ENCODE results near the gene FDX1. TPM values are rescaled to one million over a fixed set of nuclear protein-coding genes. Genes with fewer than 3 reads are reported as not detected.
A peak's percentile ranks its signal among the peaks of the same experiment; 100 is the strongest.

Gene FDX1
- total RNA-seq, 1 experiment from 2014 or later: 14.5 TPM

GRCh38 chr11:110475671-110476070 is 45.9 kb downstream of the FDX1 start:
- no peak for ATAC-seq
- H3K36me3 ChIP-seq (ENCODE audit: control insufficient read depth in 1 of 2, insufficient read depth in 2 of 2, low read length in 2 of 2): no peaks in the 10 kb centered on the region
- no peak for DNase-seq (ENCODE audit: low read depth, low spot score)
- TF ChIP-seq ATF3 (IDR thresholded peaks at IDR 0.05) (no peak), SIN3A (IDR thresholded peaks at IDR 0.05; ENCODE audit: low read depth) (no peak), SRF (IDR thresholded peaks at IDR 0.05; ENCODE audit: low read depth) (no peak), REST (IDR thresholded peaks at IDR 0.05; ENCODE audit: low read depth) (no peak), ZFX (IDR thresholded peaks at IDR 0.05) (no peak), CBX3 (IDR thresholded peaks at IDR 0.05; ENCODE audit: low read depth) (no peak)
- no peaks in the 10 kb centered on the region for H3K9me2 ChIP-seq (ENCODE audit: insufficient read depth)
- H3K4me3 ChIP-seq (replicated peaks in 1 of 2; ENCODE audit: low read depth in 1 of 2, low read length in 2 of 2): no peak overlapping the region
- POLR2A ChIA-PET: no interaction called here
- intact Hi-C loops (cut with micrococcal nuclease): loop anchor here (10.0 kb wide), 1 partner anchor 949 kb away; no protein-coding TSS in a partner anchor
- no peak overlapping the region for H3K9ac ChIP-seq (ENCODE audit: low read length)
- no peak overlapping the region for H3K27ac ChIP-seq (ENCODE audit: low read depth, low read length)
- no peaks in the 10 kb centered on the region for H3K9me3 ChIP-seq (ENCODE audit: control insufficient read depth in 1 of 2, insufficient read depth in 1 of 2, low read depth in 1 of 2, low read length in 2 of 2)
- H3K4me2 ChIP-seq (ENCODE audit: low read length): no peak overlapping the region
- RAD21 ChIA-PET (ENCODE audit: low non-redundant PET in 1 of 2, low total read pairs in 2 of 2, uncharacterized antibody in 2 of 2, unreplicated experiment in 2 of 2): no interaction called here
- CTCF ChIA-PET: no interaction called here
- H3K4me1 ChIP-seq (ENCODE audit: control insufficient read depth in 1 of 2, insufficient read depth in 2 of 2, low read length in 2 of 2): peaks cover 4 to 20% of the 10 kb centered on the region in 2 experiments; a peak in 3 of 4 replicates
- no peaks in the 10 kb centered on the region for H3K79me2 ChIP-seq (ENCODE audit: insufficient read depth, low read length)
- H4K20me1 ChIP-seq (ENCODE audit: insufficient read depth): no peaks in the 10 kb centered on the region
- no peaks in the 10 kb centered on the region for H3K27me3 ChIP-seq (ENCODE audit: insufficient read depth, low read length)
- H2AFZ ChIP-seq (ENCODE audit: low read depth, low read length, poor library complexity, severe bottlenecking): no peak overlapping the region
- no TSS peak for BruUV-seq (replicated peaks)

GRCh38 chr11:110478410-110478809 is 48.7 kb downstream of the FDX1 start:
- ATAC-seq: peak; percentile 87
- Histone ChIP-seq H3K79me2 (ENCODE audit: insufficient read depth, low read length) (no peaks in the 10 kb centered on the region), H3K27ac (ENCODE audit: low read depth, low read length) (no peak overlapping the region), H3K36me3 (ENCODE audit: control insufficient read depth in 1 of 2, insufficient read depth in 2 of 2, low read length in 2 of 2) (no peaks in the 10 kb centered on the region), H3K9ac (ENCODE audit: low read length) (no peak overlapping the region), H4K20me1 (ENCODE audit: insufficient read depth) (no peaks in the 10 kb centered on the region), H3K4me2 (ENCODE audit: low read length) (no peak overlapping the region), H3K27me3 (ENCODE audit: insufficient read depth, low read length) (no peaks in the 10 kb centered on the region), H3K4me1 (ENCODE audit: control insufficient read depth in 1 of 2, insufficient read depth in 2 of 2, low read length in 2 of 2) (peaks cover 0 to 4% of the 10 kb centered on the region in 2 experiments; a peak in 1 of 4 replicates), H3K4me3 (replicated peaks in 1 of 2; ENCODE audit: low read depth in 1 of 2, low read length in 2 of 2) (no peak overlapping the region), H3K9me3 (ENCODE audit: control insufficient read depth in 1 of 2, insufficient read depth in 1 of 2, low read depth in 1 of 2, low read length in 2 of 2) (no peaks in the 10 kb centered on the region), H2AFZ (ENCODE audit: low read depth, low read length, poor library complexity, severe bottlenecking) (no peak overlapping the region), H3K9me2 (ENCODE audit: insufficient read depth) (0 out of 2 replicates have a peak, but pooled peaks cover under 1% of the 10 kb centered on the region)
- RAD21 ChIA-PET (ENCODE audit: low non-redundant PET in 1 of 2, low total read pairs in 2 of 2, uncharacterized antibody in 2 of 2, unreplicated experiment in 2 of 2): no interaction called here
- CTCF ChIA-PET: interaction anchor here (0.7 to 1.5 kb wide), 8 partner anchors 8 to 950 kb away, joined by 3 to 9 read pairs (median 4); no protein-coding TSS in a partner anchor
- BruUV-seq (replicated peaks): no TSS peak
- intact Hi-C loops (cut with micrococcal nuclease): loop anchor here (10.0 kb wide), 1 partner anchor 946 kb away; no protein-coding TSS in a partner anchor
- POLR2A ChIA-PET: no interaction called here
- no peak for DNase-seq (ENCODE audit: low read depth, low spot score)
- TF ChIP-seq POLR2AphosphoS5 (IDR thresholded peaks at IDR 0.05; ENCODE audit: low read depth, low read length): no peak
- TF ChIP-seq CBX3 (IDR thresholded peaks at IDR 0.05; ENCODE audit: low read depth): no peak
- TF ChIP-seq ZNF274 (IDR thresholded peaks at IDR 0.05; ENCODE audit: low read depth, low read length): no peak
- TF ChIP-seq EZH2phosphoT487 (IDR thresholded peaks at IDR 0.05; ENCODE audit: borderline replicate concordance): no peak
- TF ChIP-seq JUND (IDR thresholded peaks at IDR 0.05): no peak
- TF ChIP-seq EZH2 (IDR thresholded peaks at IDR 0.05): no peak
- TF ChIP-seq TCF7L2 (IDR thresholded peaks at IDR 0.05; ENCODE audit: borderline replicate concordance, extremely low read depth, insufficient read depth, insufficient read length): peak; percentile 61
- no peak for TF ChIP-seq YY1 (IDR thresholded peaks at IDR 0.05; ENCODE audit: extremely low read depth, insufficient replicate concordance, low read depth, low read length)
- no peak for TF ChIP-seq FOSL1 (IDR thresholded peaks at IDR 0.05; ENCODE audit: low read depth)
- TF ChIP-seq MAX (IDR thresholded peaks at IDR 0.05): no peak
- peak; percentile 28 to 71 (median 64); a peak in 5 of 6 replicates for TF ChIP-seq CTCF (IDR thresholded peaks at IDR 0.05 in 2 of 3, conservative IDR thresholded peaks at IDR 0.05 in 1 of 3; ENCODE audit: borderline replicate concordance in 1 of 3, insufficient read depth in 1 of 3, low read depth in 2 of 3, low read length in 2 of 3)

Measured in HCT116 (cell line).